Trophoblast cell (in vitro differentiated cells and primary cell): ENCODE data around the gene CMTM4.

Experiments used
- DNase-seq, 2 donors: peaks; one replicate each; pipeline ENCODE4 v3.0.0-alpha.2; 2016
- H2AFZ ChIP-seq: 2 replicates; pipeline ENCODE4 v1.6.1; 2013; ENCODE audit warnings: low read length, moderate library complexity, mild to moderate bottlenecking; ENCODE audit not compliant: insufficient read depth, poor library complexity
- H2AK5ac ChIP-seq: 2 replicates; pipeline ENCODE4 v1.6.1; 2013; ENCODE audit warnings: mild to moderate bottlenecking, low read length
- H2BK120ac ChIP-seq: 2 replicates; pipeline ENCODE4 v1.6.1; 2013; ENCODE audit warnings: low read length, mild to moderate bottlenecking, moderate library complexity; ENCODE audit not compliant: insufficient read depth, poor library complexity
- H2BK12ac ChIP-seq: 2 replicates; pipeline ENCODE4 v1.6.1; 2013; ENCODE audit warnings: mild to moderate bottlenecking, low read length, moderate library complexity
- H2BK5ac ChIP-seq: 2 replicates; pipeline ENCODE4 v1.6.1; 2013; ENCODE audit warnings: low read length, low read depth, moderate library complexity, mild to moderate bottlenecking; ENCODE audit not compliant: poor library complexity
- H3K14ac ChIP-seq: 2 replicates; pipeline ENCODE4 v1.6.1; 2013; ENCODE audit warnings: mild to moderate bottlenecking, low read length
- H3K18ac ChIP-seq: 2 replicates; pipeline ENCODE4 v1.6.1; 2013; ENCODE audit warnings: mild to moderate bottlenecking, low read length
- H3K23ac ChIP-seq: 2 replicates; pipeline ENCODE4 v1.6.1; 2013; ENCODE audit warnings: low read length
- H3K27ac ChIP-seq: 2 replicates; pipeline ENCODE4 v1.5.1; 2013; ENCODE audit warnings: low read depth, mild to moderate bottlenecking, inconsistent platforms, low read length, moderate library complexity
- H3K27me3 ChIP-seq: 2 replicates; pipeline ENCODE4 v1.6.1; 2013; ENCODE audit warnings: inconsistent platforms, mild to moderate bottlenecking, low read length, moderate library complexity; ENCODE audit not compliant: insufficient read depth
- H3K36me3 ChIP-seq, 2 experiments: 1 replicate in 1 of 2; 2 replicates in 1 of 2; pipeline ENCODE4 v1.6.1; 2013; ENCODE audit warnings: low read length in 2 of 2, mild to moderate bottlenecking in 2 of 2, moderate library complexity in 1 of 2; ENCODE audit not compliant: insufficient read depth in 2 of 2, control insufficient read depth in 1 of 2
- H3K4ac ChIP-seq: 2 replicates; pipeline ENCODE4 v1.6.1; 2013; ENCODE audit warnings: low read depth, mild to moderate bottlenecking, low read length, moderate library complexity
- H3K4me1 ChIP-seq, 2 experiments: 1 replicate in 1 of 2; 2 replicates in 1 of 2; pipeline ENCODE4 v1.6.1; 2013; ENCODE audit warnings: low read length in 2 of 2, mild to moderate bottlenecking in 2 of 2, moderate library complexity in 1 of 2; ENCODE audit not compliant: insufficient read depth in 2 of 2, control insufficient read depth in 1 of 2
- H3K4me2 ChIP-seq: 2 replicates; pipeline ENCODE4 v1.6.1; 2013; ENCODE audit warnings: inconsistent platforms, mild to moderate bottlenecking, low read length, moderate library complexity
- H3K4me3 ChIP-seq: 2 replicates; pipeline ENCODE4 v1.5.1; 2013; ENCODE audit warnings: mild to moderate bottlenecking, low read depth, low read length, inconsistent platforms
- H3K79me1 ChIP-seq: one replicate; pipeline ENCODE4 v1.6.1; 2013; ENCODE audit warnings: low read length
- H3K79me2 ChIP-seq: 2 replicates; pipeline ENCODE4 v1.6.1; 2013; ENCODE audit warnings: low read length, mild to moderate bottlenecking; ENCODE audit not compliant: control insufficient read depth, insufficient read depth, poor library complexity
- H3K9ac ChIP-seq: 2 replicates; pipeline ENCODE4 v1.6.1; 2013; ENCODE audit warnings: mild to moderate bottlenecking, low read length
- H3K9me3 ChIP-seq: 2 replicates; pipeline ENCODE4 v1.6.1; 2013; ENCODE audit warnings: low read depth, mild to moderate bottlenecking, control low read depth, inconsistent platforms, low read length; ENCODE audit not compliant: insufficient read depth
- H4K12ac ChIP-seq: 2 replicates; pipeline ENCODE4 v1.6.1; 2013; ENCODE audit warnings: low read depth, mild to moderate bottlenecking, low read length, moderate library complexity
- H4K8ac ChIP-seq: 2 replicates; pipeline ENCODE4 v1.6.1; 2013; ENCODE audit warnings: low read depth, mild to moderate bottlenecking, low read length, moderate library complexity
- H4K91ac ChIP-seq: one replicate; pipeline ENCODE4 v1.6.1; 2013; ENCODE audit warnings: low read depth, mild to moderate bottlenecking, low read length, moderate library complexity
- WGBS: extraction: QIAGEN DNeasy Blood & Tissue Kit; methylation state at CpG from one replicate; pipeline ENCODE4 v1.1.7; 2013; ENCODE audit warnings: missing lambda C conversion rate; ENCODE audit not compliant: insufficient read length, insufficient coverage; ENCODE audit errors: extremely low coverage; 5-methylcytosine and 5-hydroxymethylcytosine counted together

Gene CMTM4

GRCh38 chr16:66740533-66740932 lies 44.0 kb upstream of the CMTM4 start:
- no peak overlapping the region for H3K18ac ChIP-seq
- no peak overlapping the region for H4K91ac ChIP-seq
- no peaks in the 10 kb centered on the region for H3K79me1 ChIP-seq
- no peak overlapping the region for H2AK5ac ChIP-seq
- no peak overlapping the region for H4K8ac ChIP-seq
- no CpG with 5 or more reads among the region's 2 CpGs for WGBS
- no peak overlapping the region for H3K4me2 ChIP-seq
- no peaks in the 10 kb centered on the region for H3K4me1 ChIP-seq
- no peak overlapping the region for H3K14ac ChIP-seq
- no peak overlapping the region for H2BK120ac ChIP-seq
- peaks cover 50 to 66% of the 10 kb centered on the region in 2 experiments for H3K36me3 ChIP-seq
- no peak overlapping the region for H2BK5ac ChIP-seq
- no peaks in the 10 kb centered on the region for H3K79me2 ChIP-seq
- H3K4me3 ChIP-seq: no peak overlapping the region
- no peaks in the 10 kb centered on the region for H3K9me3 ChIP-seq
- no peak overlapping the region for H3K4ac ChIP-seq
- H3K23ac ChIP-seq: peak overlapping the region; percentile 38
- H4K12ac ChIP-seq: no peak overlapping the region
- no peak overlapping the region for H3K9ac ChIP-seq
- DNase-seq: no peak
- no peak overlapping the region for H2AFZ ChIP-seq
- no peak overlapping the region for H2BK12ac ChIP-seq
- H3K27ac ChIP-seq: no peak overlapping the region
- no peaks in the 10 kb centered on the region for H3K27me3 ChIP-seq

- H3K4me1 ChIP-seq: no peaks in the 10 kb centered on the region
- no peak overlapping the region for H3K4ac ChIP-seq
- WGBS: no CpG with 5 or more reads among the region's 2 CpGs
- no peak overlapping the region for H4K91ac ChIP-seq
- H4K8ac ChIP-seq: no peak overlapping the region
- no peak overlapping the region for H2BK5ac ChIP-seq
- no peaks in the 10 kb centered on the region for H3K79me2 ChIP-seq
- H3K4me3 ChIP-seq: no peak overlapping the region
- no peak overlapping the region for H2AFZ ChIP-seq
- no peaks in the 10 kb centered on the region for H3K79me1 ChIP-seq
- no peaks in the 10 kb centered on the region for H3K9me3 ChIP-seq
- H2AK5ac ChIP-seq: no peak overlapping the region
- H2BK12ac ChIP-seq: no peak overlapping the region
- H3K27me3 ChIP-seq: no peaks in the 10 kb centered on the region
- H3K18ac ChIP-seq: no peak overlapping the region
- H3K4me2 ChIP-seq: no peak overlapping the region
- H3K9ac ChIP-seq: no peak overlapping the region
- H4K12ac ChIP-seq: no peak overlapping the region
- H3K14ac ChIP-seq: no peak overlapping the region
- H2BK120ac ChIP-seq: no peak overlapping the region
- peak; percentile 27 to 67 for DNase-seq
- no peak overlapping the region for H3K23ac ChIP-seq
- H3K27ac ChIP-seq: no peak overlapping the region
- peaks cover 51 to 66% of the 10 kb centered on the region in 2 experiments for H3K36me3 ChIP-seq
Measured at GRCh38 chr16:66740010-66740409, 43.5 kb upstream of the CMTM4 start.

- no peak overlapping the region for H3K4ac ChIP-seq
- no peak overlapping the region for H3K23ac ChIP-seq
- H2BK120ac ChIP-seq: no peak overlapping the region
- H3K4me1 ChIP-seq: no peaks in the 10 kb centered on the region
- H2BK12ac ChIP-seq: no peak overlapping the region
- H3K79me1 ChIP-seq: no peaks in the 10 kb centered on the region
- H2AFZ ChIP-seq: no peak overlapping the region
- H4K12ac ChIP-seq: no peak overlapping the region
- H3K14ac ChIP-seq: no peak overlapping the region
- H4K91ac ChIP-seq: no peak overlapping the region
- H3K27me3 ChIP-seq: no peaks in the 10 kb centered on the region
- peaks cover 55 to 73% of the 10 kb centered on the region in 2 experiments for H3K36me3 ChIP-seq
- no peak overlapping the region for H3K4me3 ChIP-seq
- H3K9ac ChIP-seq: no peak overlapping the region
- no peak overlapping the region for H2AK5ac ChIP-seq
- no peak overlapping the region for H3K4me2 ChIP-seq
- no peak overlapping the region for H3K18ac ChIP-seq
- no peak overlapping the region for H2BK5ac ChIP-seq
- H3K9me3 ChIP-seq: no peaks in the 10 kb centered on the region
- no peak for DNase-seq
- no peak overlapping the region for H3K27ac ChIP-seq
- no peak overlapping the region for H4K8ac ChIP-seq
- H3K79me2 ChIP-seq: no peaks in the 10 kb centered on the region
- no CpG with 5 or more reads among the region's 4 CpGs for WGBS
Measured at GRCh38 chr16:66735891-66736290, 39.3 kb upstream of the CMTM4 start.

- no peak overlapping the region for H4K8ac ChIP-seq
- H3K14ac ChIP-seq: no peak overlapping the region
- H2AFZ ChIP-seq: no peak overlapping the region
- no CpG with 5 or more reads among the region's 7 CpGs for WGBS
- H3K4me3 ChIP-seq: peak overlapping the region; percentile 7
- peak; percentile 79 to 83 for DNase-seq
- H4K12ac ChIP-seq: no peak overlapping the region
- no peak overlapping the region for H2BK5ac ChIP-seq
- H2BK120ac ChIP-seq: no peak overlapping the region
- H3K79me2 ChIP-seq: no peaks in the 10 kb centered on the region
- H2AK5ac ChIP-seq: no peak overlapping the region
- H2BK12ac ChIP-seq: no peak overlapping the region
- no peaks in the 10 kb centered on the region for H3K27me3 ChIP-seq
- H3K9ac ChIP-seq: no peak overlapping the region
- H3K4me2 ChIP-seq: no peak overlapping the region
- no peak overlapping the region for H3K27ac ChIP-seq
- no peaks in the 10 kb centered on the region for H3K9me3 ChIP-seq
- H3K4me1 ChIP-seq: no peaks in the 10 kb centered on the region
- H3K79me1 ChIP-seq: no peaks in the 10 kb centered on the region
- H3K4ac ChIP-seq: no peak overlapping the region
- no peak overlapping the region for H3K18ac ChIP-seq
- H3K23ac ChIP-seq: no peak overlapping the region
- H4K91ac ChIP-seq: no peak overlapping the region
- peaks cover 62 to 82% of the 10 kb centered on the region in 2 experiments for H3K36me3 ChIP-seq
Measured at GRCh38 chr16:66731101-66731500, 34.6 kb upstream of the CMTM4 start.
